ENCODE results near the gene ANXA6.

ANXA6 gene

GRCh38 chr5:151063142-151063989 lies 94.2 kb downstream of the ANXA6 start:
- no peak overlapping the region for H3K4me3 ChIP-seq (ENCODE audit: low read depth in 1 of 2, low read length in 2 of 2)
- no peak overlapping the region for H3K27ac ChIP-seq (ENCODE audit: low read length)
- H3K9me3 ChIP-seq (ENCODE audit: insufficient read depth, low read length, severe bottlenecking), result no peaks in the 10 kb centered on the region
- no peak for TF ChIP-seq EZH2 (IDR thresholded peaks at IDR 0.05; ENCODE audit: borderline replicate concordance, low read depth, low read length, severe bottlenecking)
- TF ChIP-seq, protein P1, sequence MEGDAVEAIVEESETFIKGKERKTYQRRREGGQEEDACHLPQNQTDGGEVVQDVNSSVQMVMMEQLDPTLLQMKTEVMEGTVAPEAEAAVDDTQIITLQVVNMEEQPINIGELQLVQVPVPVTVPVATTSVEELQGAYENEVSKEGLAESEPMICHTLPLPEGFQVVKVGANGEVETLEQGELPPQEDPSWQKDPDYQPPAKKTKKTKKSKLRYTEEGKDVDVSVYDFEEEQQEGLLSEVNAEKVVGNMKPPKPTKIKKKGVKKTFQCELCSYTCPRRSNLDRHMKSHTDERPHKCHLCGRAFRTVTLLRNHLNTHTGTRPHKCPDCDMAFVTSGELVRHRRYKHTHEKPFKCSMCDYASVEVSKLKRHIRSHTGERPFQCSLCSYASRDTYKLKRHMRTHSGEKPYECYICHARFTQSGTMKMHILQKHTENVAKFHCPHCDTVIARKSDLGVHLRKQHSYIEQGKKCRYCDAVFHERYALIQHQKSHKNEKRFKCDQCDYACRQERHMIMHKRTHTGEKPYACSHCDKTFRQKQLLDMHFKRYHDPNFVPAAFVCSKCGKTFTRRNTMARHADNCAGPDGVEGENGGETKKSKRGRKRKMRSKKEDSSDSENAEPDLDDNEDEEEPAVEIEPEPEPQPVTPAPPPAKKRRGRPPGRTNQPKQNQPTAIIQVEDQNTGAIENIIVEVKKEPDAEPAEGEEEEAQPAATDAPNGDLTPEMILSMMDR (IDR thresholded peaks at IDR 0.05; ENCODE audit: borderline replicate concordance, extremely low read depth, low read length, poor library complexity, severe bottlenecking), result no peak
- H3K9ac ChIP-seq (ENCODE audit: low read depth, low read length), result no peak overlapping the region
- H3K79me2 ChIP-seq (ENCODE audit: insufficient read depth, low read length), result peaks cover 49% of the 10 kb centered on the region
- no peaks in the 10 kb centered on the region for H3K27me3 ChIP-seq (ENCODE audit: insufficient read depth, low read length, poor library complexity)
- peaks cover 78% of the 10 kb centered on the region for H3K36me3 ChIP-seq (ENCODE audit: insufficient read depth, low read length)
- ATAC-seq (ENCODE audit: insufficient read depth, low read depth) (no peak), DNase-seq (no peak)
- H3K4me1 ChIP-seq (ENCODE audit: insufficient read depth, low read length), result no peaks in the 10 kb centered on the region
- H3K4me2 ChIP-seq (ENCODE audit: insufficient read depth, low read length), result no peak overlapping the region
- no peak overlapping the region for H2AFZ ChIP-seq (ENCODE audit: low read depth, low read length)
- H4K20me1 ChIP-seq (ENCODE audit: insufficient read depth, low read length), result peaks cover 51% of the 10 kb centered on the region

- H3K27me3 ChIP-seq (ENCODE audit: insufficient read depth, low read length, poor library complexity), result no peaks in the 10 kb centered on the region
- TF ChIP-seq EZH2 (IDR thresholded peaks at IDR 0.05; ENCODE audit: borderline replicate concordance, low read depth, low read length, severe bottlenecking), result no peak
- TF ChIP-seq, protein P1 (IDR thresholded peaks at IDR 0.05; ENCODE audit: borderline replicate concordance, extremely low read depth, low read length, poor library complexity, severe bottlenecking), result no peak
- no peaks in the 10 kb centered on the region for H3K4me1 ChIP-seq (ENCODE audit: insufficient read depth, low read length)
- peaks cover 79% of the 10 kb centered on the region for H3K36me3 ChIP-seq (ENCODE audit: insufficient read depth, low read length)
- no peak overlapping the region for H3K9ac ChIP-seq (ENCODE audit: low read depth, low read length)
- H3K27ac ChIP-seq (ENCODE audit: low read length), result peak overlapping the region; percentile 35; the same call in 1 of the 2 replicates
- DNase-seq (no peak), ATAC-seq (ENCODE audit: insufficient read depth, low read depth) (no peak)
- H4K20me1 ChIP-seq (ENCODE audit: insufficient read depth, low read length), result peaks cover 44% of the 10 kb centered on the region
- H2AFZ ChIP-seq (ENCODE audit: low read depth, low read length), result no peak overlapping the region
- H3K4me3 ChIP-seq (ENCODE audit: low read depth in 1 of 2, low read length in 2 of 2), result no peak overlapping the region
- H3K4me2 ChIP-seq (ENCODE audit: insufficient read depth, low read length), result no peak overlapping the region
- no peaks in the 10 kb centered on the region for H3K9me3 ChIP-seq (ENCODE audit: insufficient read depth, low read length, severe bottlenecking)
- H3K79me2 ChIP-seq (ENCODE audit: insufficient read depth, low read length), result peaks cover 41% of the 10 kb centered on the region
Observed at GRCh38 chr5:151062405-151063141, 95.0 kb downstream of the ANXA6 start.

DNA sequence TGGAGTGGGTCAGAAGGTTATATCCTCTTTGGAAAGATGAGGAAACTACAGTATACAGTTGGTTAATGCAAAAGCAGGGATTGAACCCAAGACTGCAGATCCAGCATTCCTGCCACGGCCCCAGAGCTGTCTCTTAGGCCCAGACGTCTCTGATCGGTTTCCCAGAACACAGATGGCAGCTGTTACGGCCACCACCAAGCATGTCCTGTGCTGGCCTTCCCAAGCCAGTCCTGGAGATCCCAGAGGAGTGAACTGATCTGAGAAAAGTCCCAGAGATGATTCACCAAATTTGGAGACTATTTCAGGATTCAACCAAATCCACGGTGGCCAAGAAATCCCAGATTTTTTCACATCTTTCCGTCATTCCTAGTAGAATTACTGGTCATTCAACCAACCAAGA lies 96.8 kb downstream of the ANXA6 start:
- H3K79me2 ChIP-seq (ENCODE audit: insufficient read depth, low read length), result peaks cover 23% of the 10 kb centered on the region
- TF ChIP-seq, protein P1 (IDR thresholded peaks at IDR 0.05; ENCODE audit: borderline replicate concordance, extremely low read depth, low read length, poor library complexity, severe bottlenecking), result no peak
- no peak for TF ChIP-seq EZH2 (IDR thresholded peaks at IDR 0.05; ENCODE audit: borderline replicate concordance, low read depth, low read length, severe bottlenecking)
- no peak overlapping the region for H3K27ac ChIP-seq (ENCODE audit: low read length)
- H3K4me3 ChIP-seq (ENCODE audit: low read depth in 1 of 2, low read length in 2 of 2), result no peak overlapping the region
- no peak overlapping the region for H3K4me2 ChIP-seq (ENCODE audit: insufficient read depth, low read length)
- no peak overlapping the region for H2AFZ ChIP-seq (ENCODE audit: low read depth, low read length)
- peaks cover 33% of the 10 kb centered on the region for H4K20me1 ChIP-seq (ENCODE audit: insufficient read depth, low read length)
- H3K27me3 ChIP-seq (ENCODE audit: insufficient read depth, low read length, poor library complexity), result no peaks in the 10 kb centered on the region
- no peak overlapping the region for H3K9ac ChIP-seq (ENCODE audit: low read depth, low read length)
- no peaks in the 10 kb centered on the region for H3K4me1 ChIP-seq (ENCODE audit: insufficient read depth, low read length)
- no peaks in the 10 kb centered on the region for H3K9me3 ChIP-seq (ENCODE audit: insufficient read depth, low read length, severe bottlenecking)
- ATAC-seq (ENCODE audit: insufficient read depth, low read depth), result no peak
- peaks cover 90% of the 10 kb centered on the region for H3K36me3 ChIP-seq (ENCODE audit: insufficient read depth, low read length)
- no peak for DNase-seq
